ENCODE results near the gene OSBPL10.

Gene OSBPL10

DNA sequence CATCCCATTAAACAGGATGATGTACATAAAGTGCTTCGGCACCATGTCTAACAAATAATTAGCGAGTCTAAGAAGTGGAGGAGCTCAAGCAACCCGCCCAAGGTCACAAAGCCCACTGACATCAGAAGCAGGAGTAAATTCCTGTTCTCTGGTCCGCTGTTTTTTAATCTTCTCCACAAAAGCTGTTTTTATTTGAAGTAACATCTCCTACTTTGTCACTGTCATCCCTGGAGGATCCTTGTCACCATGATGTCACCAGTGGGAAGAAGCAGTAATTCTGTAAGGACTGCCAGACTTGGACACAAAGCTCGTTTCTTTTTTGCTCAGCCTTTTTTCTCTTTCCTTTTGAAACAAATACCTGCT, 232.1 kb downstream of the OSBPL10 start:
- no peak overlapping the region for H3K4me2 ChIP-seq (ENCODE audit: low read length)
- H3K4me1 ChIP-seq = peaks cover 7% of the 10 kb centered on the region
- H3K9me3 ChIP-seq (ENCODE audit: control insufficient read depth, low read length) = no peaks in the 10 kb centered on the region
- TF ChIP-seq, protein P1, sequence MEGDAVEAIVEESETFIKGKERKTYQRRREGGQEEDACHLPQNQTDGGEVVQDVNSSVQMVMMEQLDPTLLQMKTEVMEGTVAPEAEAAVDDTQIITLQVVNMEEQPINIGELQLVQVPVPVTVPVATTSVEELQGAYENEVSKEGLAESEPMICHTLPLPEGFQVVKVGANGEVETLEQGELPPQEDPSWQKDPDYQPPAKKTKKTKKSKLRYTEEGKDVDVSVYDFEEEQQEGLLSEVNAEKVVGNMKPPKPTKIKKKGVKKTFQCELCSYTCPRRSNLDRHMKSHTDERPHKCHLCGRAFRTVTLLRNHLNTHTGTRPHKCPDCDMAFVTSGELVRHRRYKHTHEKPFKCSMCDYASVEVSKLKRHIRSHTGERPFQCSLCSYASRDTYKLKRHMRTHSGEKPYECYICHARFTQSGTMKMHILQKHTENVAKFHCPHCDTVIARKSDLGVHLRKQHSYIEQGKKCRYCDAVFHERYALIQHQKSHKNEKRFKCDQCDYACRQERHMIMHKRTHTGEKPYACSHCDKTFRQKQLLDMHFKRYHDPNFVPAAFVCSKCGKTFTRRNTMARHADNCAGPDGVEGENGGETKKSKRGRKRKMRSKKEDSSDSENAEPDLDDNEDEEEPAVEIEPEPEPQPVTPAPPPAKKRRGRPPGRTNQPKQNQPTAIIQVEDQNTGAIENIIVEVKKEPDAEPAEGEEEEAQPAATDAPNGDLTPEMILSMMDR (IDR thresholded peaks at IDR 0.05) = no peak
- no peak overlapping the region for H3K27ac ChIP-seq
- no peaks in the 10 kb centered on the region for H3K79me2 ChIP-seq
- no peaks in the 10 kb centered on the region for H3K36me3 ChIP-seq (ENCODE audit: control insufficient read depth, insufficient read depth, low read length)
- no peaks in the 10 kb centered on the region for H3K27me3 ChIP-seq (ENCODE audit: control insufficient read depth, insufficient read depth, low read length)
- H3K4me3 ChIP-seq (ENCODE audit: low read depth, low read length) = no peak overlapping the region
- H2AFZ ChIP-seq = no peak overlapping the region
- no peak overlapping the region for H3K9ac ChIP-seq

DNA sequence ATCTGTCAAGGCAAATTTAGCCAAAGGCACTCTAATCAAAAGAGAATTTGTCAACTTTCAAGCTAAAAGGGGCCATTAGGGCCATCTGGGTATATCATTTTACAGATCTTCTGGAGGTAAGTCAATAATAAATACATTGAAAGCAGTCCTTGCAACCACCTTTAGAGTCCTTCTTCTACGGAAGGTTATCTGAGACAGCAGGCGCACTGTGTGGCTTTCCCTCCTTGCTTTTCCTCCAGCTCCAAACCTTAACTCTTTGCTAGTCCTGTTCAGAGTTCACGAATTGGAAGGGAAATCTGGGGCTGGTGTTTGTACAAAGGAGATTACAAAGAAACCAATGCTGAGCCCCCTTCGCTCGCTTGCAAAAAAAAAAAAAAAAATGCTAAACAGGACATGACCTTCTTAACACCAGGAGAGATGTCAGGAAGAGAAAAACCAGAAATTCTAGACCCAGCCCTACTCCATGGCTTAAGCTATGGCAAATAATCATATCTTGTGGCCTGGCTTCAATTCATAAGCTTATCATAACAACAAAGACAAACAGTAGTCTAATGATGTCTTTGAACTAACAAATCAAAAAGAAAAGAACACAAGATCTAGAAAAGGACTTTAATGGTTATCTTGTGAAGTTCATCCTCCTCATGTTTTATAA, 232.7 kb downstream of the OSBPL10 start:
- Histone ChIP-seq H3K4me2 (ENCODE audit: low read length) (no peak overlapping the region), H3K4me3 (ENCODE audit: low read depth, low read length) (no peak overlapping the region), H3K27me3 (ENCODE audit: control insufficient read depth, insufficient read depth, low read length) (no peaks in the 10 kb centered on the region), H3K79me2 (no peaks in the 10 kb centered on the region), H3K36me3 (ENCODE audit: control insufficient read depth, insufficient read depth, low read length) (no peaks in the 10 kb centered on the region), H3K27ac (no peak overlapping the region), H3K9ac (no peak overlapping the region), H3K9me3 (ENCODE audit: control insufficient read depth, low read length) (no peaks in the 10 kb centered on the region), H2AFZ (no peak overlapping the region), H3K4me1 (peaks cover 6% of the 10 kb centered on the region)
- TF ChIP-seq, protein P1 (IDR thresholded peaks at IDR 0.05) = no peak

DNA sequence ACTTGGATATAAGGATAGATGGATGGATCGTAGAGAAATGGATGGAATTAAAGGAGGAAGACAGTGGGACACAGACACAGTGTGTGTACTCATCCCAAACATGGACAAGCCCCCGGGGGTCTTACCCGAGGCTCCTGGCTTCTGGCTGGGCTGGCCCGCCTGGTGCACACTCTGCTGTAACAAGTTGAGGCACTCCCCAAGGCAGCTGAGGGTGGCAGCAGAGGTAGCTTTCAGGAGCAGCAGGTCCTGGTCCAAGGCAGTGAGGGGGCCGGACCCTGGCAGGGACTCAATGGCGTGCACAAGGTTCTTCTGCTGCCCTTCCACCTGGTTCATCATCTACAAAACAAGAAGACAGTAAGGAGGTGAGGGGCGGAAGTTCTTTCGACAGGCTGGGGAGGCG, 233.3 kb downstream of the OSBPL10 start:
- Histone ChIP-seq H3K4me3 (ENCODE audit: low read depth, low read length) (no peak overlapping the region), H2AFZ (no peak overlapping the region), H3K9me3 (ENCODE audit: control insufficient read depth, low read length) (no peaks in the 10 kb centered on the region), H3K9ac (no peak overlapping the region), H3K36me3 (ENCODE audit: control insufficient read depth, insufficient read depth, low read length) (no peaks in the 10 kb centered on the region), H3K79me2 (no peaks in the 10 kb centered on the region), H3K4me2 (ENCODE audit: low read length) (no peak overlapping the region), H3K27ac (no peak overlapping the region), H3K4me1 (peaks cover 6% of the 10 kb centered on the region), H3K27me3 (ENCODE audit: control insufficient read depth, insufficient read depth, low read length) (no peaks in the 10 kb centered on the region)
- TF ChIP-seq, protein P1 (IDR thresholded peaks at IDR 0.05) = no peak

DNA sequence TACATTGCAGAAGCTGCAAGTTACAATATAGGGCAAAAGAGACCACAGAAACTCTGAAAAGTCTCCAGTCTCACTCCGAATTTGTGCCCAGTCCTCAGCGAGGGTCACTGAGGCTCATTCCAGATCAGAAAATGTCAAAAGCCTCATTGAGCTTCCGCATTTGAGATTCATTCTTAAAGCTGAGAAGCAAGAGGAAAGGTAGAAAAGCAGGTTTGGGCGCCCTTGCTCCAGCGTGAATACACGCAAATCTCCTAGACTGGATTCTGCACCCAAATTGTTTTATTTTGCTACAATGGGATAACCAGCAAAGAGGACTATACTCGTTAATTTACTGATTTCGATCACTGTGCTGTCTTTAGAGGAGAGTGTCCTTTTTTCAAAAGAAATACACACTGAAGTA, 236.1 kb downstream of the OSBPL10 start:
- TF ChIP-seq, protein P1 (IDR thresholded peaks at IDR 0.05) = no peak
- H3K36me3 ChIP-seq (ENCODE audit: control insufficient read depth, insufficient read depth, low read length) = no peaks in the 10 kb centered on the region
- no peaks in the 10 kb centered on the region for H3K79me2 ChIP-seq
- H3K27me3 ChIP-seq (ENCODE audit: control insufficient read depth, insufficient read depth, low read length) = no peaks in the 10 kb centered on the region
- no peak overlapping the region for H2AFZ ChIP-seq
- no peak overlapping the region for H3K27ac ChIP-seq
- no peaks in the 10 kb centered on the region for H3K9me3 ChIP-seq (ENCODE audit: control insufficient read depth, low read length)
- no peak overlapping the region for H3K4me3 ChIP-seq (ENCODE audit: low read depth, low read length)
- no peak overlapping the region for H3K9ac ChIP-seq
- peak overlapping the region; percentile 33 for H3K4me2 ChIP-seq (ENCODE audit: low read length)
- peaks cover 2% of the 10 kb centered on the region for H3K4me1 ChIP-seq

Data from parathyroid adenoma (tissue), 2 donors.